RWPE1 (cell line): ENCODE results near the gene SFXN5.

Experiments
- CTCF ChIA-PET: fragments of 350-600 bp; sonication (Branson Sonifier 250); formaldehyde crosslinking; extraction: SDS; loops from one replicate; lab custom pipeline; 2021; lab: Yijun Ruan, JAX
- POLR2A ChIA-PET: fragments of 400-600 bp; formaldehyde crosslinking; extraction: SDS; loops from one replicate; lab custom pipeline; 2020; ENCODE audit warnings: antibody characterized with exemption; ENCODE audit not compliant: low non-redundant PET; lab: Yijun Ruan, JAX
- DNase-seq: peaks from one replicate; pipeline ENCODE4 v3.0.0; 2012; ENCODE audit warnings: low spot score
- H3K27ac ChIP-seq: fragments of 450-650 bp; 2 replicates; pipeline ENCODE4 v1.5.1; 2017
- CTCF ChIP-seq: fragments of 450-650 bp; conservative IDR thresholded peaks from 2 replicates; pipeline ENCODE4 v1.5.1; 2017; ENCODE audit warnings: low read depth, mild to moderate bottlenecking

Gene SFXN5

GRCh38 chr2:72991980-72992733 lies 79.4 kb downstream of the SFXN5 start:
- CTCF ChIA-PET = interaction anchor here (0.6 to 1.8 kb wide), 10 partner anchors 12 to 188 kb away, joined by 3 to 16 read pairs (median 4); partner anchors contain the start of gene SPR
- POLR2A ChIA-PET = no interaction called here
- no peak for DNase-seq
- no peak overlapping the region for H3K27ac ChIP-seq
- TF ChIP-seq CTCF = no peak

DNA sequence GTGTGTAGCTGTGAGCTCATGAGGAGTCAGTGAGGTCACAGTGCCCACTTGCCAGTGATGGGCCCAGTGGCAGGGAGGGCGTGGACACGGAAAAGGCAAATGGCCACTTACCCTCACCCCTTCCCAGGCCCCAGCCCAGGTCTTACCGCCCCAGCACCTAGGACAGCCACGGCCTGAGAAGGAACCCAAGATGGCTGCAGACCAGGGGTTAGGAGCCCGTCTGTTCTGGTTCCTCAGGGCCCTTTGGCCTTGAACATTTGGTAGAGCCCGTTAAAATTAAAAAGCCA lies 80.1 kb downstream of the SFXN5 start:
- H3K27ac ChIP-seq = no peak overlapping the region
- ChIA-PET POLR2A (no interaction called here), CTCF (interaction anchor here (0.7 to 1.8 kb wide), 5 partner anchors 18 to 186 kb away, joined by 3 to 16 read pairs (median 4); partner anchors contain the start of gene SPR)
- no peak for TF ChIP-seq CTCF
- DNase-seq = no peak

DNA sequence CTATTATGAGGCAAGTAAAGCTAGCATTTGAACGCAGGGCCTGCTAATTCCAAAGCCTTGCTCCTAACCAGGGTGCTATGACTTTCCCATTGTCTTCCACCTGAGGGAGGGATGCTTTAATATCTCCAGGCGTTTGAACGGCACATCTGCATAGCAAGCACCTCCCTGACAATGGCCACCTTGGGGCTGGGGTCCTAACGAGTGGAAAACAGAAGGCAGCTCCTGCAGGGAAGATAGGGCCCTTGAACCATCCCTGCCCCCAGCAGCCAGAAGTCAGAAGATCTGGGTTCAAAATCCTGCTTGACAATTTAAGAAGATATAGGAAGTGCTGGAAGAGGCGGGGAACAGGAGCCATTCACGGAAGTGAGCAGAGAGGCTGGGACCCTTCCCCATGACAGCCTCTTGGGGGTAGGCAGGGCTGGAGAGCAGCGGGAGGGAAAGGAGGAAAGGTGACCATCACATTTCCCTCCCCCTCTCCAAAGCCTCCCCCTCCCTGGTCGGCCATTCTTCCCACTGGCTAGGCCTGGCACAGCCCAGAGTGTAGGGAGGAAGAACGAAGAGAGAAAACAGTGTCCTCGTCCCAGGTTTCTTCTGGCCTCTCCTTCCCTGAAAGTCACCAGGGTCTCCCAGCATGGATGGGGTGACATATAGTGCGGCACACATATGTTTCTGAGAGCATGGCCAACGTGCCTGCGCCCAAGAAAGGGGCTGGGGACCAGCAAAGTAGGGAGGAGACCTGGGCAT lies 80.6 kb downstream of the SFXN5 start:
- no peak for DNase-seq
- ChIA-PET CTCF (interaction anchor here (0.5 to 1.8 kb wide), 5 partner anchors 9 to 524 kb away, joined by 3 to 16 read pairs (median 3); no protein-coding TSS in a partner anchor), POLR2A (no interaction called here)
- H3K27ac ChIP-seq = no peak overlapping the region
- TF ChIP-seq CTCF = no peak

GRCh38 chr2:72989770-72990556 lies 81.5 kb downstream of the SFXN5 start:
- TF ChIP-seq CTCF = no peak
- DNase-seq = no peak
- ChIA-PET POLR2A (no interaction called here), CTCF (interaction anchor here (0.6 to 0.8 kb wide), 3 partner anchors 10 to 523 kb away, joined by 3 read pairs; no protein-coding TSS in a partner anchor)
- no peak overlapping the region for H3K27ac ChIP-seq

- CTCF ChIA-PET = no interaction called here
- POLR2A ChIA-PET = no interaction called here
- no peak overlapping the region for H3K27ac ChIP-seq
- no peak for DNase-seq
- no peak for TF ChIP-seq CTCF
Measured at GRCh38 chr2:72988726-72989273, 82.7 kb downstream of the SFXN5 start.

- DNase-seq = no peak
- CTCF ChIA-PET = no interaction called here
- POLR2A ChIA-PET = no interaction called here
- no peak for TF ChIP-seq CTCF
- H3K27ac ChIP-seq = no peak overlapping the region
Measured at GRCh38 chr2:72988041-72988440, 83.5 kb downstream of the SFXN5 start.
